HG03280 (cell line): Measurements from ENCODE around the gene ANP32E.
"Not testable (repeated sequence)": the region's sequence is repeated elsewhere in the genome, so short reads cannot be mapped to it uniquely, and the experiment has no call there.

Experiments
- ATAC-seq: cut with Tn5 transposase; IDR thresholded peaks from one replicate; pipeline ENCODE4 v1.9.1; 2021; ENCODE audit warnings: mild to moderate bottlenecking, moderate library complexity; ENCODE audit not compliant: unreplicated experiment

Gene ANP32E

DNA sequence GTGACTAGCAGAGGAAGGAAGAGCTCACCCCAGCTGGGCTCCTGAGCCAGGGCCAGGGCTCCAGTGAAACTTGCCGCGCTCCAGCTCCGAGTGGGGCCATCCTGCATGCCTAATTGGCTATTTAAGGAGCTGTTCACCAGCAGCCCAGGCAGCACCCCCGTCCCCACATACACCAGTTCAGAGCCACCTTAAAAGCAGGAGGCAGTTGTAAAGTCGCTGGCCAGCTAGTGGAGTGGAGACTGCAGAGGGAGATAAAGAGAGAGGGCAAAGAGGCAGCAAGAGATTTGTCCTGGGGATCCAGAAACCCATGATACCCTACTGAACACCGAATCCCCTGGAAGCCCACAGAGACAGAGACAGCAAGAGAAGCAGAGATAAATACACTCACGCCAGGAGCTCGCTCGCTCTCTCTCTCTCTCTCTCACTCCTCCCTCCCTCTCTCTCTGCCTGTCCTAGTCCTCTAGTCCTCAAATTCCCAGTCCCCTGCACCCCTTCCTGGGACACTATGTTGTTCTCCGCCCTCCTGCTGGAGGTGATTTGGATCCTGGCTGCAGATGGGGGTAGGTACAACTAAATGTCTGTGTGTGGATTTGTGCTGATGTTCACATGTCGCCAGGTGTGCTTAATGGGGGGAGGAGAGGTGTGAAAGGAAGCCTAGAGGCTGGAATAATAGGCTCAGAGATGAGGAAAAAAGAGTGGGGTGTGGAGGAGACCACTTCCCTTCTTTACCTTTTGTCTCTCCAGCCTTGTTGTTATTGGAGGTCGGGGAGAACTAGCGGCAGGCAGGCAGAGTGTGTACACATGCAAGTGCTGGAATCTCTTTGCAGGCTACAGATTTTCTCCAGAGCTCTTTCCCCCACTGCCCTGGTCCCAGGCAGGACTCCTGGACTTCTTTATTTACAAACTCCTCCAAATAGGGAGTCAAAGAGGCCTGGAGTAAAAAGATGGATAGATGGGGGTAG lies 22.0 kb upstream of the ANP32E start, which contains the start of gene CA14:
TSS of gene CA14 (plus strand) at position 151 of the 962 bp plus-strand sequence. CDS start at position 506, 355 bp downstream.
- no peak for ATAC-seq

GRCh38 chr1:150256554-150257341 lies 20.8 kb upstream of the ANP32E start:
- no peak for ATAC-seq

DNA sequence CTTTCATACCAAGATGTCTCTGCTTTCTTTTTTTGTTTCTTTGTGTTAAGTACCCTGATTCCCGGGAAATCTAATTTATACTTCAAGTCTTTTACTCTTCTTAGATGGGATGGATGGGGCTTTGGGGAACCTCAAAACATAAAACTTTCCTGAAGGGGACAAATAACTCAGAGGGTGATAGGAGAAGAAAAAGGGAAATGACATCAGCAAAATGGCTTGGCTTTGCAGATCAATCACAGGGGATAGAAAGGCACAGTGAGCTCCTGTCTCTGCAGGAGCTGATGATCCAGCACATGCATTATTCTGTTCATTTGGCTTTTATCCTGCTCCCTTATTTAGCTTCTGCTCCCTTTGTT lies 20.3 kb upstream of the ANP32E start:
- no peak for ATAC-seq

- ATAC-seq, result no peak
Observed at GRCh38 chr1:150249936-150250335, 14.0 kb upstream of the ANP32E start.

- ATAC-seq, result no peak
Observed at GRCh38 chr1:150243003-150243402, 7.1 kb upstream of the ANP32E start.

GRCh38 chr1:150237746-150238145 lies 1.8 kb upstream of the ANP32E start:
- ATAC-seq, result no peak

DNA sequence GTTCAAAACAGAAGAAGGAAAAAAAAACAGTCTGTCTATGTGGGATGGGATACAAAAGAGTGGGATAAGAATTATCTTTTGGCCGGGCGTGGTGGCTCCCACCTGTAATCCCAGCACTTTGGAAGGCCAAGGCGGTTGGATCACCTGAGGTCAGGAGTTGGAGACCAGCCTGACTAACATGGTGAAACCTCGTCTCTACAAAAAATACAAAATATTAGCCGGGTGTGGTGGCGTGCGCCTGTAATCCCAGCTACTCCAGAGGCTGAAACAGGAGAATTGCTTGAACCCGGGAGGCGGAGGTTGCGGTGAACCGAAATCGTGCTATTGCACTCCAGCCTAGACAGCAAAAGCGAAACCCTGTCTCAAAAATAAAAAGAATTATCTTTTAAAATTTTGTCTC lies 1.3 kb upstream of the ANP32E start:
- ATAC-seq, result not testable (repeated sequence)

DNA sequence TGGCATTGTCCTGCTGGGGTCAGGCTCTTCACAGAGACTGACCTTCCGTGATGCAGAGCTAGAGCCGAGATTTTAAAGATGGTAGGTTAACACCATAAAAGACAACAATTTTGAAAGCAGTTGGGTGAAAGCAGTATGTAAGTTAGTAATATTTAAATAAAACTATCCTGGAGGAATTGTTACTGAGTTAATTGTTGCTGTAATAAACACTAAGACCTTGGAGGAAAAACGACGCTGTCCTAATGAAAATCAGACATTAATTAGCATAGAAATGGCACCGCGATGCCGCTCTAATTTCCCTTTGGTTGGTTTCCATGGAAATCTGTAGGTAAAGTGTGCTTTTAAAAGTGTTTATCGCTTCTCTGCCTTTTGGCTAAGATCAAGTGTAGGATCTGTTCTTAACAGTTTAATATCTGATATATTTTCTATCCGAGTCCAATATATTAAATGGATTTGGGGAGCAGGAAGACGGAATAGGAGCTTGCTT lies 745 bp upstream of the ANP32E start:
- no peak for ATAC-seq

- no peak for ATAC-seq
Observed at GRCh38 chr1:150235294-150235851, 539 bp downstream of the ANP32E start.

DNA sequence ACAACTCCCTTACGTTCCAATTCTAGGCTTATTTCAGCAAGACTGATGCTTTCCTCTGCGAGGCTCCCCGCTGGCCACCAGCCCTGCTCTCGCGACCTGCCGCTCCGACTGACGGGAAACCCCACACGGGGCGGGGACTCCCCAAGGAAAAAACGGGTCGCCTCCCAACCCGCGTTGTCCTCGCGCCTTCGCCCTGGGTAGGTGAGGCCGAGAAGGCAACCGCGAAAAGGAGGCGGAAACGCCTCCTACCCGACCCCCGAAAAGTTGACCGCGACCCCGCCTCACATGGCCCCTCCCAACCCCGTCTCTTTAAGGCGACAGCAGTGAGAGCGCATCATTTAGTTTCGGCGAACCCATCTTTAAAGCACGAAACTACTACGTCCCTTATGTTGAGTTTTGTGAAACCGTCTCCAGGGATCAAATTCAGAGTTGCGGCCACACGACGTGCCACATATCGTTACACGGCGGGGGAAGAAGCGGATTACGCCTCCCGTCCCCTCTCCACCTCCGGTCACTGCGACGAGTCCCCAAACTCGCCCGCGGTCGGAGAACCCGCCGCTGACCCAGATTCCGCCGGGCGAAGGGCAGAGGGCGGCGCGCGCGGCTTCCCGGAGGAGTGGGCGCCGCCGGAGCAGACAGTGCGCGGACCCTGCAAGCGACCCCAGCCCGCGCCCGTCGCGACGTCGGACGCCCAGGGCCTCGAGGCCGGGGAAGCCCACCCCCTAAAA lies 1.2 kb downstream of the ANP32E start:
- ATAC-seq, result peak; percentile 48

GRCh38 chr1:150234309-150234565 lies 1.7 kb downstream of the ANP32E start:
- no peak for ATAC-seq

- no peak for ATAC-seq
Observed at GRCh38 chr1:150233359-150234308, 2.3 kb downstream of the ANP32E start.

DNA sequence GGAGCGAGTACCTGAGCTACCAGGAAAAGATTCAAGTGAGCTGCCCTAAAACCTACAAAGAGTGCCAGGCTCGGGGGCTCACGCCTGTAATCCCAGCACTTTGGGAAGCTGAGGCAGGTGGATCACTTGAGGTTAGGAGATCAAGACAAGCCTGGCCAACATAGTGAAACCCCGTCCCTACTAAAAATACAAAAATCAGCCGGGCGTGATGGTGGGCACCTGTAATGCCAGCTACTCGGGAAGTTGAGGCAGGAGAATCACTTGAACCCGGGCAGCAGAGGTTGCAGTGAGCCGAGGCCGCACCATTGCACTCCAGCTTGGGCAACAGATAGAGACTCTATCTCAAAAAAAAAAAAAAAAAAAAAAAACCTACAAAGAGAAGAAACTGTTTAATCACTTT lies 3.0 kb downstream of the ANP32E start:
- not testable (repeated sequence) for ATAC-seq

GRCh38 chr1:150228246-150228645 lies 7.7 kb downstream of the ANP32E start:
- not testable (repeated sequence) for ATAC-seq

DNA sequence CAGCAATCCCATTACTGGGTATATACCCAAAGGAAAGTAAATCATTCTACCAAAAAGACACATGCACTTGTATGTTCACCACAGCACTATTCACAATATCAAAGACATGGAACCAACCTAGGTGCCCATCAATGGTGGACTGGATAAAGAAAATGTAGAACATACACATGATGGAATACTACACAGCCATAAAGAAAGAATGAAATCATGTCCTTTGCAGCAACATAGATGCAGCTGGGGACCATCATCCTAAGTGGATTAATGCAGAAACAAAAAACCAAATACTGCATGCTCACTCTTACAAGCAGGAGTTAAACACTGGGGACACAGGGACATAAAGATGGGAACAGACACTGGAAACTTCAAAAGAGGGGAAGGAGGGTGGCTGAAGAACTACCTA lies 8.7 kb downstream of the ANP32E start:
- ATAC-seq, result no peak

DNA sequence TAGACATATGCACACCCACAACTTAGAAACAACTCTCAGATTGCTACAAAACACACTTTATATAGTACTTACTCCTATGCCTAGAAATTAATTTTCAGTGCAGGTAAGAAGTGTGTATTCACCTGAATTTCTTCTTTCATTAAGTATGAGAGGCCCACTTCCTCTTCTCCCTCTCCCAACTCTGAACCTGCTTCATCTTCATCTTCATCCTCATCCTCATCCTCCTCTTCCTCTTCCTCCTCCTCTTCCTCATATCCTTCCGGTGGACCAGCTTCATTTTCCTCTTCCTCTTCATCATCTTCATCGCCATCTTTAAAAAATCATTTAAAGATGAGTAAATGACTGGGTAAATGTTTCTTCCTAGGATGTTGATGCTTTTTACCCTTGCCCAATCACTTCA lies 9.4 kb downstream of the ANP32E start:
- no peak for ATAC-seq

- ATAC-seq, result no peak
Observed at GRCh38 chr1:150225546-150225945, 10.4 kb downstream of the ANP32E start.

- no peak for ATAC-seq
Observed at GRCh38 chr1:150224983-150225382, 10.9 kb downstream of the ANP32E start.

GRCh38 chr1:150221552-150221951 lies 14.4 kb downstream of the ANP32E start:
- ATAC-seq, result no peak

- ATAC-seq, result not testable (repeated sequence)
Observed at GRCh38 chr1:150215855-150216254, 20.1 kb downstream of the ANP32E start.
